GM19395 (cell line): ENCODE data around the gene FBLN7.
"Not testable (repeated sequence)": the region's sequence is repeated elsewhere in the genome, so short reads cannot be mapped to it uniquely, and the experiment has no call there.

Experiments used
- ATAC-seq: cut with Tn5 transposase; IDR thresholded peaks from one replicate; pipeline ENCODE4 v1.9.1; 2021; ENCODE audit warnings: mild to moderate bottlenecking, moderate library complexity; ENCODE audit not compliant: unreplicated experiment

Gene FBLN7

GRCh38 chr2:112138159-112139032 lies at the start of gene FBLN7:
TSS of gene FBLN7 (plus strand) at chr2:112138385. CDS start at chr2:112138656, 271 bp downstream.
- ATAC-seq: no peak

GRCh38 chr2:112089375-112089774 lies 48.8 kb upstream of the FBLN7 start:
- ATAC-seq: no peak

GRCh38 chr2:112092286-112093041 lies 45.7 kb upstream of the FBLN7 start:
- no peak for ATAC-seq

- no peak for ATAC-seq
Measured at GRCh38 chr2:112093216-112093615, 45.0 kb upstream of the FBLN7 start.

GRCh38 chr2:112095681-112096080 lies 42.5 kb upstream of the FBLN7 start:
- ATAC-seq: no peak

GRCh38 chr2:112096098-112096497 lies 42.1 kb upstream of the FBLN7 start:
- no peak for ATAC-seq

GRCh38 chr2:112108178-112108832 lies 29.9 kb upstream of the FBLN7 start:
- ATAC-seq: no peak

GRCh38 chr2:112109278-112109677 lies 28.9 kb upstream of the FBLN7 start:
- ATAC-seq: no peak

- ATAC-seq: no peak
Measured at GRCh38 chr2:112110966-112111365, 27.2 kb upstream of the FBLN7 start.

GRCh38 chr2:112113354-112113753 lies 24.8 kb upstream of the FBLN7 start:
- not testable (repeated sequence) for ATAC-seq

- ATAC-seq: no peak
Measured at GRCh38 chr2:112118148-112118547, 20.0 kb upstream of the FBLN7 start.

- no peak for ATAC-seq
Measured at GRCh38 chr2:112121682-112122254, 16.4 kb upstream of the FBLN7 start.

- no peak for ATAC-seq
Measured at GRCh38 chr2:112129060-112129459, 9.1 kb upstream of the FBLN7 start.

GRCh38 chr2:112133344-112133743 lies 4.8 kb upstream of the FBLN7 start:
- ATAC-seq: no peak

GRCh38 chr2:112134120-112134519 lies 4.1 kb upstream of the FBLN7 start:
- no peak for ATAC-seq

- ATAC-seq: no peak
Measured at GRCh38 chr2:112136096-112136495, 2.1 kb upstream of the FBLN7 start.

GRCh38 chr2:112137516-112138158 lies 548 bp upstream of the FBLN7 start:
- no peak for ATAC-seq

GRCh38 chr2:112139033-112139614 lies 939 bp downstream of the FBLN7 start:
- ATAC-seq: not testable (repeated sequence)

- ATAC-seq: not testable (repeated sequence)
Measured at GRCh38 chr2:112139661-112140204, 1.5 kb downstream of the FBLN7 start.
